HG02623 (cell line): ENCODE measurements around the gene CCDC127.
"Not testable (repeated sequence)": the region's sequence is repeated elsewhere in the genome, so short reads cannot be mapped to it uniquely, and the experiment has no call there.

Experiments
- ATAC-seq: cut with Tn5 transposase; IDR thresholded peaks from one replicate; pipeline ENCODE4 v1.9.1; 2021; ENCODE audit warnings: moderate library complexity; ENCODE audit not compliant: unreplicated experiment

CCDC127 gene

DNA sequence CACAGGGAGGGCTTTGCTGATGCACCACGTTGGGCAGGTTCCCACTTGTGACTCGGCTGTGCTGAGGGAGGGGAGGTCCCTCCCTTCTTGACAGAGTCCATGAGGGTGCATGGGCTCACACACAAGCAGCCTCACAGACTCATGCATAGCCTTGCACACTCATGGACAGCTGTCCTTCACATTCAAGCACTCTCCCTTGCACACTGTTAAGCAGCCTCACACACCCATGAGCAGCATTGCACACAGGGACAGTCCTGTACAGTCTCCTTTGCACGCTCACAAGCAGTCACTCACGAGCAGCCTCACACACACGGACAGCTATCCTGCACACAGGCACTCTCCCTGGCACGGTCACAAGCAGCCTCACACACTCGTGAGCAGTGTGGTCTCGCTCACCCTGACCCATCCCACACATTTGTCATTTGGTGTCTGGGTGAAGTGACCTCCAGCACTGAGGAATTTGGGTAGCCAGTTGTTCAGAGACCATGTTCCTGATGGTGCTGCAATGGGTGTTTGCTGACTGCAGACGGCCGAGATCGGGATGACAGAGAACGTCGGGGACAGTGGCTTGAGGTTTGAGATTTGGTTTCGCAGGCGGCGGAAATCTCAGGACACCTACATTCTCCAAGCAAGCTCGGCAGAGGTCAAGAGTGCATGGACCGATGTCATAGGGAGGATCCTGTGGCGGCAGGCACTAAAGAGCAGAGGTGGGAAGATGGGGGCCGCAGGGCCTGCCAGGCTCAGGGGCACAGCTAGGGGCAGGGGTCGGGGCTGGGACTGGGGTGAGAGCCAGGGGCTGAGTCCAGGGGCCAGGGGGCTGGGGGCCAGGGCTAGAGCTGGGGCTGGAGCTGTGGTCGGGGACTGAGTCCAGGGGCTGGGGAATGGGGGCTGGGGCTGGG lies 44.3 kb downstream of the CCDC127 start:
- no peak for ATAC-seq

- no peak for ATAC-seq
Measured at GRCh38 chr5:172841-173251, 45.1 kb downstream of the CCDC127 start.

DNA sequence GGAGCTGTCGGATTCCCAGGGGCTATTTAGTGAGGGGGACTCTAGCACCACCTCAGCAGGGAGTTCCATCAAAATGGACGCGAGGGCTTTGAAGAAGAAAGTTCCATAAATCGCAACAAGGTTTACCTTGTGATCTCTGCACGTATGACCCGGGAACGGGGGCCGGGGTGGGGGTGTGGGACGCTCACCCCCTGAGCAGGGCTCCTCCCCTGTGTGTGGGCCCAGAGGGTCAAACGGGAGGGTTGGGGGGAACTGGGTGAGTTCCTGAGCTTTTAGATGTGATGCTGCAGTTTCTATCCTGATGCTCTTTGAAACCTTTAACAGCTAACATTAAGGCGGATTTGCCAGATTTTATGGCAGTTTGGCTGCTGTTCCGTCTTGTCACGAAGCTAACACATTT lies 45.5 kb downstream of the CCDC127 start:
- no peak for ATAC-seq

- no peak for ATAC-seq
Measured at GRCh38 chr5:171801-172331, 46.1 kb downstream of the CCDC127 start.

DNA sequence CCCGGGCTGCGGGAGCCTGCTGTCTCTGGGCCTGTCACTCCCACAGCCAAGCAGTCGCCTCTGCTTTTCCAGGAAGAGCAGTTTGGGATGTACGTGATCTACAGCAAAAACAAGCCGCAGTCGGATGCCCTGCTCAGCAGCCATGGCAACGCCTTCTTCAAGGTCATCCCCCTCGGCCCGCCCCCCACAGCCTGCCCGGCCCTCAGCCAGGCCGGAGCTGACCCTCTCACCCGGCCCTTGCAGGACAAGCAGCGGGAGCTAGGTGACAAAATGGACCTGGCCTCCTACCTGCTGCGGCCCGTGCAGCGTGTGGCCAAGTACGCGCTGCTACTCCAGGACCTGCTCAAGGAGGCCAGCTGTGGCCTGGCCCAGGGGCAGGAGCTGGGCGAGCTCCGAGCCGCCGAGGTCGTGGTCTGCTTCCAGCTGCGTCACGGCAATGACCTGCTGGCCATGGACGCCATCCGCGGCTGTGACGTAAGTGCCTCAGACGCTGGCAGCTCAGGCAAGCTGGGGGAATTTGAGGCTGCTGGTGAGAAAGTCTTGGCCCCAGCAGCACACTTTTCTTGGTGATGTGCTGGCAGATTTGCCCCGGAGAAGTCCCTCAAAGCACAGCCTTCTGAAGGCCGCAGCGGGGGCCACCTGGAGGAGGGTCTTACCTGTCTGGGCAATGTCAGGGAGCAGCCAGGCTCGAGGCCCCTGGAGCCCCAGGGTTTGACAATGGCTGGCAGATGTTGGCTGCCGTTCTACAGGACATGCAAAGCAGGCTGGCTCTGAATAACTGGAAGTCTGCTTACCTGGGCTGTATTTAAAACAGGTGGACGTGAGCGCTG lies 46.8 kb downstream of the CCDC127 start:
- no peak for ATAC-seq

GRCh38 chr5:169728-170094 lies 48.2 kb downstream of the CCDC127 start:
- no peak for ATAC-seq

- ATAC-seq: no peak
Measured at GRCh38 chr5:169071-169727, 48.8 kb downstream of the CCDC127 start.

- no peak for ATAC-seq
Measured at GRCh38 chr5:167982-168660, 49.8 kb downstream of the CCDC127 start.

GRCh38 chr5:167511-167910 lies 50.4 kb downstream of the CCDC127 start:
- ATAC-seq: no peak

DNA sequence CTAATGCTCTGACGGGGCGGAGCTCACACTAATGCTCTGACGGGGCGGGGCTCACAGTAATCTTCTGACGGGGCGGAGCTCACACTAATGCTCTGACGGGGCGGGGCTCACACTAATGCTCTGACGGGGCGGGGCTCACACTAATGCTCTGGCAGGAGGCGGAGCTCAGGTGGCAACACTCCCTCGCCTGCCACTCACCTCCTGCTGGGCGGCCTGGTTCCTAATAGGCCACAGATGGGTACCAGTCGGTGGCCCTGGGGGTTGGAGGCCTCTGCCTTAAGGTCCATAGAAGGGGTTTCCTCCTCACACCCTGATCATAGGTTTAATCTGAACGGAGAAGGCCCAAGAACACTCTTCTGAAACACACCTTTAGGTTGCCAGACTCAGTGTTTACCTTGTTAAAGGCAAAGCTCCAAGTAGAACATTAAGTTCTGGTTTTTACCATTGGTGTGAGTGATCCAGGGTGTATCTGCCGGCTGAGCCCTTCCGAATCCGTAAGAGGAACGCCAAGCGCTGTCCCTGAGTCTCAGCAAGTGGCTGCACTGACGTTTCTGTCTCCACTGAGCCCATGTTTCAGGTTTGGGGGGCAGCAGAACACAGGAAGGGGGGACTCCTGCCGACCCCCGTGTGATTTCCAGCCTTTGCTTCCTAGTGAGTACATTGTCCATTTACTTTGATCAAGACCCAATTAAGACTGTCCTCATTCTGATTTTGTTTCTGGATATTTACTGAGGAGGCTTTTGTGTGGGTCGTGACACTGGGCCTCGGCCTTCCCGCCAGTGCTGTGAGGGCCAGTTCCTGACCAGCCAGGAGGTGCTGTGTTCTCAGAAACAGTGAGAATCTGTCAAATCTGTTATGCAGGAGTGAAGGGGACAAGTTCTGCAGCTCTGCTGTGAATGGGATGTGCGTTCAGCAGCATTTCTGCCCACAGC lies 51.2 kb downstream of the CCDC127 start:
- ATAC-seq: no peak

DNA sequence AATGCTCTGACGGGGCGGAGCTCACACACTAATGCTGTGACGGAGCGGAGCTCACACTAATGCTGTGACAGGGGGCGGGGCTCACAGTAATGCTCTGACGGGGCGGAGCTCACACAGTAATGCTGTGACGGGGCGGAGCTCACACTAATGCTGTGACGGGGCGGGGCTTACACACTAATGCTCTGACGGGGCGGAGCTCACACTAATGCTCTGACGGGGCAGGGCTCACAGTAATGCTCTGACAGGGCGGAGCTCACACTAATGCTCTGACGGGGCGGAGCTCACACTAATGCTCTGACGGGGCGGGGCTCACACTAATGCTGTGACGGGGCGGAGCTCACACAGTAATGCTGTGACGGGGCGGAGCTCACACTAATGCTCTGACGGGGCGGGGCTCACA lies 53.2 kb downstream of the CCDC127 start:
- ATAC-seq: not testable (repeated sequence)

DNA sequence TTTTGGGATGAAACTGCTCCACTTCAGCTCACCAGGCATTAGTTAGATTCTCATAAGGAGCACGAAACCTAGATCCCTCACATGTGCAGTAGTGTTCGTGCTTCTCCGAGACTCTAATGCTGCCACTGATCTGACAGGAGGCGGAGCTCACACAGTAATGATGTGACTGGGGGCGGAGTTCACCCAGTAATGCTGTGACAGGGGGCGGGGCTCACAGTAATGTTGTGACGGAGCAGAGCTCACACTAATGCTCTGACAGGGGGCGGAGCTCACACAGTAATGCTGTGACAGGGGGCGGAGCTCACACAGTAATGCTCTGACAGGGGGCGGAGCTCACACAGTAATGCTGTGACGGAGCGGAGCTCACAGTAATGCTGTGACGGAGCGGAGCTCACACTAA lies 53.7 kb downstream of the CCDC127 start:
- no peak for ATAC-seq

- ATAC-seq: no peak
Measured at GRCh38 chr5:163841-164240, 54.1 kb downstream of the CCDC127 start.

- no peak for ATAC-seq
Measured at GRCh38 chr5:163338-163620, 54.7 kb downstream of the CCDC127 start.

GRCh38 chr5:162565-163337 lies 55.2 kb downstream of the CCDC127 start:
- no peak for ATAC-seq

GRCh38 chr5:162190-162564 lies 55.8 kb downstream of the CCDC127 start:
- ATAC-seq: no peak

- ATAC-seq: no peak
Measured at GRCh38 chr5:161803-162110, 56.2 kb downstream of the CCDC127 start.

DNA sequence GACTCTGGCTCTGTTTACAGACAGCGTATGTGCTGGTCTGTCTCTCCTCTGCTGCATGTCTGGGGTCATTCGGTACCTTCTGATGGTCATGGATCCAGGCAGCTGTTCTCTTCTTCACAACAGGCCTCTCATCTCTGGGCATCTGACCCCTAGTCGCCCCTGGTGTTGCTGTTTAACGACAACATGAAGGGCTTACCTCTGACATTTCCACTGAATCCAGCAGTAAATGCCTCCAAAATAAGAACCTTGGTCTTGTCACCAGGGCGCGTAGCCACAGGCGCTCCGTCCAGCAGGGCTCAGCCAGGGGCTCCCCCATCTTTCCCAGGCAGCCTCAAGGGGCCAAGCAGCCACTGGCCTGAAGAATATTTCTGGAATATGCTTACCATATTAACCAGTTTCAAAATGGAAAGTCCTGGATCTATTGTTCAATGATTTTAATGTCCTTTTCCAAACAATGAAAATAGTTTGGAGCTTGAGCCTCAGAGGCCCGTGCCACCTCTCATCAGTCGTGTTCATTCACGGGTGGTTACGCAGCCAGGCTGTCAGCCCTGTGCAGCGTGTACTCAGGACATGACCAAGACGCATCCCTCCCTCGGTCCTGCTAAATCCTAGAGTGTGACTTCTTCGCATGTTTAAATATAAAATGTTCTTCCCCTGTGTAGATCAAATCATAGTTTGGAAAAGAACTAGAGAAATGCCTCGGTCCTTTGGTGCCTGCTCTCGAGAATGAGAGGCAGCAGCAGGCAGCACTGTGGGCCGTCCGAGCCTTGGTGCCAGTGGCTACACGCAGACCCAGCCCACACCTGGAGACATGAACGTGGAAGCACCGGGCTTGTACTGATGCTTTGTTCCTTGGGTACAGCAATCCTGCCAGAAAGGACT lies 56.8 kb downstream of the CCDC127 start:
- ATAC-seq: no peak

DNA sequence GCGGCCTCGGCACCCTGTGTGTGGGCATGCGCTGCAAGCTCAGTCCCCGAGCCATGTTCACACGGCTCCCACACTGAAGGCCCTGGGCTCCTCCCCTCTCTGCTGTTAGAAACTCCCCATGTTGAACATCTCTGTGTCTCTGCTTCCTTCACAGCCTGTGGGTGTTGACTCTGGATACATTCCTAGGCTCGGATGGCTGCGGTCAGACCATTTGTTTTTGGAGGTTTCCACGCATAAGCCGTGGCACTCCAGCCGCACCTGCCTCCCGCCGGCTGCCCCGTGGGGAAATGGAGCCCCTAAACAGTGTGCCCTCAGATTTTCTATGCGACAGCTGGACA lies 57.8 kb downstream of the CCDC127 start:
- ATAC-seq: no peak
